ENCODE results near the gene GALNT18. TPM values are rescaled to one million over a fixed set of nuclear protein-coding genes. Genes with fewer than 3 reads are reported as not detected.

GALNT18 gene
- total and polyA plus RNA-seq, 5 donors: 17.5 to 32.2 (median 21.0) TPM

DNA sequence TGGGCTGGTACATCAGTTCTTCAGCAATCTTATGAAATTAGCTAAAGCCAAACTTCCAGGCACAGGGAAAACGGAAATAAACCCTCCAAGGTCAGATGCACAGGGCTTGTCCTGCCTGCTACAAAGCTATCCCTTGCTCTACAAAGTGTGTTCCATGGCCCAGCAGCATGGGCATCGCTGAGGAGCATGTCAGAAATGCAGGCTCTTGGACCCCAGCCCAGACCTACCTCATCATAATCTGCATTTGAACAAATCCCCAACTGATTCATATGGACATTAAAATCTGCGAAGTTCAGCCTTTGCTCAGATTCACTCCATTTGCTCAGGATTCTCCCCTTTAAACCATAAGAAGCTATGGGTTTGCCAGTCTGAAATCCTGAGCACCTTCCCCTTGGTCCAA lies 139.1 kb downstream of the GALNT18 start:
- no peak overlapping the region for H3K4me3 ChIP-seq (ENCODE audit: low read length)
- no peaks in the 10 kb centered on the region for H3K9me3 ChIP-seq (ENCODE audit: control insufficient read depth, low read length)
- no peak overlapping the region for H3K27ac ChIP-seq (ENCODE audit: low read length)
- ATAC-seq (no peak), DNase-seq (no peak)
- no peaks in the 10 kb centered on the region for H3K27me3 ChIP-seq (ENCODE audit: control insufficient read depth, insufficient read depth)
- peaks cover 11% of the 10 kb centered on the region for H3K4me1 ChIP-seq (ENCODE audit: control insufficient read depth, insufficient read depth, low read length)
- WGBS: 88% methylated on average over 3 of the region's 3 CpGs
- intact Hi-C loops (cut with DNase I): loop anchor here in 1 of 4 donors (5.0 kb wide), 1 partner anchor 50 kb away; no protein-coding TSS in a partner anchor

DNA sequence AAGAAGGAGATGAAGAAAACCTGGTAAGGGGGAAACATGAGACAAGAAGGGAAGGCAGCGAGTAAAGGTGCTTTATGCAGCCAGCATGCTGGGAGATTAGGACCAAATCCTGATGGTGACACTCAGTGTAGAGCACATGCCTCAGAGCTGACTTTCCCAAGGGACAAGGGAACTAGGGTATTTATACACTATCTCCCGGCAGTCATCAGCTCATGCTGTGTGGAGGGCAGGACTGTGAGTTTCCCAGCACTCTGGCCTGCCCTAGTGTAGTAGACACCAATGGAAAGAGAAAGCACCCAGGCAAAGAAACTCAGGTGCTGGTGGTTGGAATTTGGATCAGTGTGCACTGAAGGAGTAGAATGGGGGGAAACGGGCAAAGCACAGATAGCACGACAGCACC lies 140.4 kb downstream of the GALNT18 start:
- no peaks in the 10 kb centered on the region for H3K9me3 ChIP-seq (ENCODE audit: control insufficient read depth, low read length)
- DNase-seq: no peak
- ATAC-seq: peak; percentile 87 to 88
- intact Hi-C loops (cut with DNase I): loop anchor here in 1 of 4 donors (5.0 kb wide), 1 partner anchor 49 kb away; no protein-coding TSS in a partner anchor
- H3K4me1 ChIP-seq (ENCODE audit: control insufficient read depth, insufficient read depth, low read length): peaks cover 11% of the 10 kb centered on the region
- peak overlapping the region; percentile 61 for H3K27ac ChIP-seq (ENCODE audit: low read length)
- WGBS: 67% methylated on average over 4 of the region's 4 CpGs
- H3K27me3 ChIP-seq (ENCODE audit: control insufficient read depth, insufficient read depth): no peaks in the 10 kb centered on the region
- H3K4me3 ChIP-seq (ENCODE audit: low read length): no peak overlapping the region

DNA sequence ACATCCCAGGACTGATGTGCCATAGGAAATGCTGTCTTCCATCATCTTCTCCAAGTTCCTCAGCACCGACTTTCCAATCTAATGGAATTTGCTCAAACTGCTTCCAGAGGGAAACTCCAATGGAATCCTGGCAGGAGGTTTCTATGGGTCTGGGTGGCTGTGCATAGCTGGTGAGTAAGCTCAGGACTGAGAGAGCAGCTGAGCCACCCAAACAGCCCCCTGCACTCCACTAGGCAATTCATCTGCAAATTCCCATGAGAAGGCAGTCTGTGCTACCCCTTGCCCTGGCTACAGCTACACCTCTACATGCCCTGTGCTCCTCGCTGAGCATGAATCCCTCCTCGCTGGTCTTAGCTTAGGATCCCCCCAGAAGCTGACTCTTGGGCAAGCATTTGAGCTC lies 140.8 kb downstream of the GALNT18 start:
- Histone ChIP-seq H3K27me3 (ENCODE audit: control insufficient read depth, insufficient read depth) (no peaks in the 10 kb centered on the region), H3K27ac (ENCODE audit: low read length) (peak overlapping the region; percentile 61), H3K4me1 (ENCODE audit: control insufficient read depth, insufficient read depth, low read length) (peaks cover 11% of the 10 kb centered on the region), H3K9me3 (ENCODE audit: control insufficient read depth, low read length) (no peaks in the 10 kb centered on the region), H3K4me3 (ENCODE audit: low read length) (no peak overlapping the region)
- peak in 1 of 2 donors; percentile 7 for ATAC-seq
- DNase-seq: no peak
- WGBS: 72% methylated on average over 2 of the region's 3 CpGs
- intact Hi-C loops (cut with DNase I): loop anchor here in 1 of 4 donors (5.0 kb wide), 1 partner anchor 49 kb away; no protein-coding TSS in a partner anchor

DNA sequence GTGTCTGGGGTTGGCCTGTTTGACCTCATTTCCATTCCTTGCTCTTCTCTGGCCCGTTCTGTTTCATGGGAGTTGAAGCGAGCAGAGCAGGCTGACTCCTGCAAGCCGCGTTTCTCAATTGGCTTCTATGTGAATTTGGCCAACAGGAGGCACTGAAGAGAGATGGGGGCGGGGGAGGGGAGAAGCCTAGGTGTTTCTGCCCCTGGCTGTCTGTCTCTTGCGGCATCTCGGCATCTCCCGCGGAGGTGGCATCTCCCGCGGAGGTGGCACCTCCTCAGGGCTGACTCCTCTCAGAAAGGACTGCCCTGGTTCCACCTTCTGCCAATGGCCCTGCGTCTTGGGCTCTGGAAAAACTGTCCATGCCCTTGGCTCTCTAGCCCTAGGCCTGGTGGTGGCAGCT lies 143.1 kb downstream of the GALNT18 start:
- whole genome bisulfite sequencing: 81% methylated on average over 12 of the region's 12 CpGs
- ATAC-seq (no peak), DNase-seq (no peak)
- Histone ChIP-seq H3K9me3 (ENCODE audit: control insufficient read depth, low read length) (no peaks in the 10 kb centered on the region), H3K4me1 (ENCODE audit: control insufficient read depth, insufficient read depth, low read length) (peaks cover 11% of the 10 kb centered on the region), H3K27me3 (ENCODE audit: control insufficient read depth, insufficient read depth) (no peaks in the 10 kb centered on the region), H3K4me3 (ENCODE audit: low read length) (no peak overlapping the region), H3K27ac (ENCODE audit: low read length) (no peak overlapping the region)
- intact Hi-C loops (cut with DNase I): no loop called here

DNA sequence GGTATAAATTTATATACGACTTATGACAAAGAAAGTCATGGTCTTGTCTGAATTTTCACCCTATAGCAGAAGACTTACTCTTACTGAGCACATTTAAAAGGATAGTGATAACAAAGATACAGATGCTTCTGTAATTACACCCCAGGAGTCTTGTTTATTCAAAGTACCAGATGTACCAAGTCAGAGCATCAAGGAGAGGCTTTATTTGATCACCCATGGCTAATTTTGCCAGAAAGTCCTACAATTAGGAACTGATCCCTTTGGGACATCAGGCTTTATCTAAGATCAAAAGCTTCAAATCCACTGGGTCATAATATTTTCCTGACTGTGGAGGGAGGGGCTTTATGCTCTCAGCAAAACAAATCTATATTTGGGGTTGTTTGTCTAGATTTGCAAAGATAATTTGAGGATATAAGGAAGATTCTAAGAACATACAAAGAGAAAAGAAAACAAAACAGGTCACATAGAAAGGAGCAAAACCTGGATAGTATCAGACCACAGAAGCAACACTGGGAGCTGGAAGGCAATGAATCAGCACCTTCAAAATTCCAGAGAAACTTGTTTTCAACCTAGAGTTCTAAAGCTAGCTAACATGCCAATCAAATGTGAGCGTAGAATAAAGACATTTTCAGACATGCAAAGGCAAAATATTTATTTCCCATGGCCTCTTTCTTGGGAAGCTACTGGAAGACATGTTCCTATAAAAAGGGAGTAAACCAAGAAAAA lies 143.9 kb downstream of the GALNT18 start:
- H3K4me3 ChIP-seq (ENCODE audit: low read length): no peak overlapping the region
- no peak for ATAC-seq
- 50% methylated on average over 2 of the region's 2 CpGs for WGBS
- no peak overlapping the region for H3K27ac ChIP-seq (ENCODE audit: low read length)
- peaks cover 11% of the 10 kb centered on the region for H3K4me1 ChIP-seq (ENCODE audit: control insufficient read depth, insufficient read depth, low read length)
- intact Hi-C loops (cut with DNase I): no loop called here
- no peak for DNase-seq
- H3K27me3 ChIP-seq (ENCODE audit: control insufficient read depth, insufficient read depth): no peaks in the 10 kb centered on the region
- no peaks in the 10 kb centered on the region for H3K9me3 ChIP-seq (ENCODE audit: control insufficient read depth, low read length)

DNA sequence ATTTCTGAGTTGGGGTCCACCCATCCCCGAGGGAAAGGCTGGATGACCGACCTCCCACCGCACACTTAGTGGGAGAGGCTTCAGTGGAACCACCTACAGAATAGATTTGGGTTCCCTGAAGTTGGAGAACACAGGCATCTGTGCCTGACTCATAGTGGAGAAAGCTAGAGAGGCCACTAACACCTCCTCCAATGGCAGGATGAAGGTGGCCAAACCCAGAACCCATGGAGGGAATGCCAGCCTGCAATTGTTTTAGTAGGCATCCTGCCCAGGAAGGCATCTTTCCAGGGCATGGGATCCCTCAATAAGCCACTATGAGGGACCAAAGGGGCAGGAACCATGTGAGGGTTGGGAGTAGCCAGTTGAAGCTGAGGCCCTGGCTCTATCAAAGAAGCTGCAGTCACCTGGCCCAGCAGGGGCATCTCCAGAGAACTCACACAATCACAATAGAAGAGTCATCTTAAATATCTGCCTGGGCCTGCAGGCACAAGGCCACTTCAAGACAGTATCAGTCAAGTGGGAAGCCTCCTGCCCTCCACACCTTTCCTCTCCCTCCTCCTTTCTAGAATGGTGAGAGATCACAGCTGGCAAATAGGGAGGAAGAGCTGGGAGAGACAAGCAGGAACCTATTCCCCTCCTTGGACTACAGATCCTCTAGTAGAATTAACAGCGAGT lies 144.7 kb downstream of the GALNT18 start:
- ATAC-seq: no peak
- DNase-seq: no peak
- peaks cover 11% of the 10 kb centered on the region for H3K4me1 ChIP-seq (ENCODE audit: control insufficient read depth, insufficient read depth, low read length)

DNA sequence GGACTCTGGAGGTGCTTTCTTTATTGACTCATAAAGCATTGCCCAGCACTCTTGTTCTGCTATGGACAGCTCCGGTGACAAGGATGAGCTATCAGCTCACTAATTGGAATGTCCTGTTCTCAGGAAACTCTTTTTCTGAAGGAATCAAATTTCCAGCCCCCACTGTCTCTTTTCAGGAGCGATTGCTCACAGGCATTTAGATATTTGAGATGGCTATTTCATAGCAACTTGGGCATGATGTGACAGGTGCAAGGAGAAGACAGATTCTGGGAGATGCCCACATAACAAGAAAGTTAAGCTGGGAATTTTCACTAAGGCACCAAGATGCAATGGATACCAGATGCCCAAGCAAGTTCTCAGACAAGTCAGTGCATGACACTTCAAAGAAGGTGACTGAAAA lies 145.3 kb downstream of the GALNT18 start:
- ATAC-seq (no peak), DNase-seq (no peak)
- 64% methylated on average over 2 of the region's 2 CpGs for WGBS
- Histone ChIP-seq H3K9me3 (ENCODE audit: control insufficient read depth, low read length) (no peaks in the 10 kb centered on the region), H3K27me3 (ENCODE audit: control insufficient read depth, insufficient read depth) (no peaks in the 10 kb centered on the region), H3K27ac (ENCODE audit: low read length) (no peak overlapping the region), H3K4me1 (ENCODE audit: control insufficient read depth, insufficient read depth, low read length) (peaks cover 11% of the 10 kb centered on the region), H3K4me3 (ENCODE audit: low read length) (no peak overlapping the region)
- intact Hi-C loops (cut with DNase I): no loop called here

More for the DNA sequence above, 144.7 kb downstream of the GALNT18 start:
- Histone ChIP-seq H3K9me3 (ENCODE audit: control insufficient read depth, low read length) (no peaks in the 10 kb centered on the region), H3K4me3 (ENCODE audit: low read length) (no peak overlapping the region), H3K27me3 (ENCODE audit: control insufficient read depth, insufficient read depth) (no peaks in the 10 kb centered on the region), H3K27ac (ENCODE audit: low read length) (no peak overlapping the region)
- 68% methylated on average over 4 of the region's 4 CpGs for WGBS
- intact Hi-C loops (cut with DNase I): no loop called here

DNA sequence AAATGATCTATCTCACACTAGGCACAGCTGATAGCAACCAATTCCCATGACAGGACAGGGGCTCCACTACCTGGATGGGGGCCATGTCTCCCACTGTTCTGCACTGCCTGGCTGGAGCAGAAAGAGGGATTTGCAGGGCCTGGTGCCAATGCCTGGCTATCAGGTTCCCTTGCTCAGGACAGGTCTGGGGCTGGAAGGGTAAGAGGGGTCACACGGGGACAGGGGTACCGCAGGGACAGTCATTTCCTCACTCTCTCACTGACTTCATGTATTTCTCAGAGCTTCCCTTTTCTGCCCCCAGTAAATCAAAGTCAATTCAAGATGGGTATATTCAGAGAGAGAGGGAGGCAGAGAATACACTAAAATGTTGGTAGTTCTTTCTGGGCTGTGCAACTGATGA lies 149.7 kb downstream of the GALNT18 start:
- peak in 1 of 3 donors; percentile 63 for DNase-seq
- peak in 1 of 2 donors; percentile 34 for ATAC-seq
- 39% methylated on average over 2 of the region's 2 CpGs for WGBS
- intact Hi-C loops (cut with DNase I): no loop called here
- Histone ChIP-seq H3K9me3 (ENCODE audit: control insufficient read depth, low read length) (no peaks in the 10 kb centered on the region), H3K27ac (ENCODE audit: low read length) (no peak overlapping the region), H3K4me1 (ENCODE audit: control insufficient read depth, insufficient read depth, low read length) (peaks cover 15% of the 10 kb centered on the region), H3K27me3 (ENCODE audit: control insufficient read depth, insufficient read depth) (no peaks in the 10 kb centered on the region), H3K4me3 (ENCODE audit: low read length) (no peak overlapping the region)

DNA sequence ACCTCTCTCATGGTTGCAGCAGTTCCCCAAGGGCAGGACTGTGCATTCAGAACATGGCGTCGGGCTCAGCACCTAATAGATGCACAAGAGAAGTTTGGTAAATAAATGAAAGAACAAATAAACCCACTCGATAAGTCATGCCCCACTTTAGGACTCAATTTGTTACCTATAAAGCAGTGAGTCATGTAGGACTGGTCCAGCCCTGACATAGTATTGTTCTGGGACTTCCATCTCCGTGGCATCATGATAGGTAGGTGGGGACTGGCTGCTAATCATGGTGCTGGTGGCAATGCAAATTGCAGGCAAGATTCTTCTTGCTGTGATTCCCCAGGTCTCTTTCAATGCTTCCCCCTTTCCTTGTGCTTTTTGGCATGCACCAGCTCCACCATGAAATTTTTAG lies 150.6 kb downstream of the GALNT18 start:
- Histone ChIP-seq H3K4me3 (ENCODE audit: low read length) (no peak overlapping the region), H3K9me3 (ENCODE audit: control insufficient read depth, low read length) (no peaks in the 10 kb centered on the region), H3K27ac (ENCODE audit: low read length) (no peak overlapping the region), H3K4me1 (ENCODE audit: control insufficient read depth, insufficient read depth, low read length) (peaks cover 15% of the 10 kb centered on the region), H3K27me3 (ENCODE audit: control insufficient read depth, insufficient read depth) (no peaks in the 10 kb centered on the region)
- no peak for ATAC-seq
- intact Hi-C loops (cut with DNase I): no loop called here
- DNase-seq: no peak
- WGBS: 72% methylated on average over 4 of the region's 4 CpGs

DNA sequence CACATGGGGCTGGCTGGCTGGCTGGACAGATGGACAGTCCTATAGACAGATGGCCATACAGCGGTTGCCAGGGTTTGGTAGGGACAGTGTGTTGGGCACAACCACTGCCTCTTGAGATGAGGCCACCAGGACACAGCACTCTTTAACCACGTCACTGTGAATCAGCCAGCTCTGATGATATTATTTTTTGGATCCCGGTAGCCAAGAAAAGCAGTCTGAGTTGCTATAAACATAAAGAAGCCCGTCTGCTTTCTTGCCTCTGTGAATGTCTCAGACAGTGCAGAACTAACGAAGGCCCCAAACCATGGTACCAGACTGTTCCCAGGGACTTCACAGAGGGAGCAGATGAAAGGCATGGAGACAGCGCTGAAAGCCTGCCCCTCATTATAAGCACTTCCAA lies 152.9 kb downstream of the GALNT18 start:
- intact Hi-C loops (cut with DNase I): no loop called here
- no peaks in the 10 kb centered on the region for H3K27me3 ChIP-seq (ENCODE audit: control insufficient read depth, insufficient read depth)
- H3K4me1 ChIP-seq (ENCODE audit: control insufficient read depth, insufficient read depth, low read length): peaks cover 15% of the 10 kb centered on the region
- H3K4me3 ChIP-seq (ENCODE audit: low read length): no peak overlapping the region
- ATAC-seq (peak; percentile 28 to 73), DNase-seq (no peak)
- H3K27ac ChIP-seq (ENCODE audit: low read length): no peak overlapping the region
- WGBS: 56% methylated on average over 6 of the region's 6 CpGs
- H3K9me3 ChIP-seq (ENCODE audit: control insufficient read depth, low read length): no peaks in the 10 kb centered on the region

DNA sequence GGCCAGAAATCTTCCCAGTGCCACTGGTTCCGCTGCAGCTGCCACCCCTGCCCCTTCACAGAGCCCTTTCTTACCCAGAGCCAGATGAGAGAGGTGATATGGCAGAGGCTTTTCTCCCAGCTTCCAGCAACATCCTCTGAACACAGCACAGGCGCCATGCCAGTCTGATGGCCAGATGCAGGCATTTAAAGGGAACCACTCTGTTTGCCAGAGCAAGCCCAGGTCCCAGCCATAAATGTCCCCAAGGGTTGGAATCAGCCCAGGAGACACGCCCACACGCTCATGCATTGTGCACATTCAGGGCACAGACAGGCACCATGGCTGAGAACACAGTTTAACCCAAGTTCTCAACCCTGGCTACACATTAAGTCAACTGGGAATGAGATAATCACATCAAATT lies 154.5 kb downstream of the GALNT18 start:
- ATAC-seq (no peak), DNase-seq (no peak)
- Histone ChIP-seq H3K27me3 (ENCODE audit: control insufficient read depth, insufficient read depth) (no peaks in the 10 kb centered on the region), H3K9me3 (ENCODE audit: control insufficient read depth, low read length) (no peaks in the 10 kb centered on the region), H3K4me1 (ENCODE audit: control insufficient read depth, insufficient read depth, low read length) (peaks cover 15% of the 10 kb centered on the region), H3K27ac (ENCODE audit: low read length) (no peak overlapping the region), H3K4me3 (ENCODE audit: low read length) (no peak overlapping the region)
- intact Hi-C loops (cut with DNase I): no loop called here
- WGBS: 94% methylated on average over 4 of the region's 4 CpGs
